B cell (primary cell): ENCODE measurements around the gene SPOCK3. TPM values are rescaled to one million over a fixed set of nuclear protein-coding genes. Genes with fewer than 3 reads are reported as not detected.

Experiments
- ATAC-seq: fragments of 200-7000 bp; cut with Tn5 transposase; one replicate; pipeline ENCODE4 v1.10.0; 2021; ENCODE audit warnings: low read depth, mild to moderate bottlenecking, moderate number of reproducible peaks, moderate library complexity
- CTCF ChIA-PET: fragments of 350-600 bp; sonication (Branson Sonifier 250); formaldehyde crosslinking; loops from one replicate; lab custom pipeline; 2021; ENCODE audit warnings: antibody characterized with exemption, inconsistent platforms; lab: Charles Lee
- POLR2A ChIA-PET: fragments of 350-600 bp; sonication (Branson Sonifier 250); formaldehyde crosslinking; loops from one replicate; lab custom pipeline; 2021; ENCODE audit warnings: antibody characterized with exemption; lab: Charles Lee
- DNase-seq: peaks from one replicate; pipeline ENCODE4 v3.0.0; 2013
- H2AFZ ChIP-seq: 2 replicates; pipeline ENCODE4 v1.6.1; 2012; ENCODE audit warnings: mild to moderate bottlenecking, low read depth, low read length; ENCODE audit not compliant: insufficient read depth, poor library complexity, severe bottlenecking
- H3K27ac ChIP-seq, 2 donors: 1 replicate in 1 of 2; 2 replicates in 1 of 2; pipeline ENCODE4 v1.5.1; 2012 to 2013; ENCODE audit warnings: low read length in 2 of 2, mild to moderate bottlenecking in 2 of 2, moderate library complexity in 1 of 2
- H3K27me3 ChIP-seq, 4 experiments: fragments of 200-600 bp in 1 of 4; sonication (generic) in 1 of 4; replicated peaks in 1 of 4; 1 replicate in 2 of 4; 2 replicates in 2 of 4; pipeline versions ENCODE4 v1.6.1 to v1.7.0; 2013 to 2016; ENCODE audit warnings: low read length in 3 of 4, mild to moderate bottlenecking in 2 of 4, mixed read lengths in 1 of 4, moderate library complexity in 1 of 4; ENCODE audit not compliant: insufficient read depth in 4 of 4, control insufficient read depth in 3 of 4; ENCODE audit errors: control extremely low read depth in 1 of 4
- H3K36me3 ChIP-seq, 2 experiments: replicated peaks in 1 of 2; 1 replicate in 1 of 2; 2 replicates in 1 of 2; pipeline versions ENCODE4 v1.6.1 to v1.7.1; 2013; ENCODE audit warnings: low read length in 1 of 2; ENCODE audit not compliant: insufficient read depth in 2 of 2, control insufficient read depth in 1 of 2; ENCODE audit errors: control extremely low read depth in 1 of 2, extremely low read depth in 1 of 2
- H3K4me1 ChIP-seq, 2 donors: fragments of 200-600 bp in 1 of 2; sonication (generic) in 1 of 2; 1 replicate in 1 of 2; 2 replicates in 1 of 2; pipeline versions ENCODE4 v1.5.1 to v1.6.1; 2013 to 2017; ENCODE audit warnings: low read length in 2 of 2; ENCODE audit not compliant: control insufficient read depth in 2 of 2, insufficient read depth in 2 of 2
- H3K4me2 ChIP-seq: replicated peaks from 2 replicates; pipeline ENCODE3; 2012; ENCODE audit warnings: mild to moderate bottlenecking, low read depth, low read length; ENCODE audit not compliant: poor library complexity, severe bottlenecking
- H3K4me3 ChIP-seq, 5 experiments: fragments of 200-600 bp in 1 of 5; sonication (generic) in 1 of 5; 1 replicate in 3 of 5; 2 replicates in 2 of 5; pipeline versions ENCODE4 v1.5.1 to v1.7.0; 2011 to 2016; ENCODE audit warnings: low read length in 4 of 5, mild to moderate bottlenecking in 4 of 5, low read depth in 2 of 5, control low read depth in 1 of 5, moderate library complexity in 1 of 5; ENCODE audit not compliant: insufficient read depth in 1 of 5; ENCODE audit errors: control extremely low read depth in 1 of 5, extremely low read depth in 1 of 5
- H3K79me2 ChIP-seq: fragments of 200-600 bp; sonication (generic); one replicate; pipeline ENCODE4 v1.6.0; 2016; ENCODE audit warnings: low read length; ENCODE audit not compliant: control insufficient read depth, insufficient read depth
- H3K9ac ChIP-seq: fragments of 200-600 bp; sonication (generic); 2 replicates; pipeline ENCODE4 v1.6.1; 2017; ENCODE audit warnings: mild to moderate bottlenecking, low read length, moderate library complexity
- H3K9me3 ChIP-seq, 3 donors: one replicate each; pipeline versions ENCODE4 v1.6.1 to v1.7.1; 2013; ENCODE audit warnings: low read length in 2 of 3; ENCODE audit not compliant: control insufficient read depth in 2 of 3, insufficient read depth in 1 of 3; ENCODE audit errors: control extremely low read depth in 1 of 3
- H4K20me1 ChIP-seq: 2 replicates; pipeline ENCODE4 v1.6.0; 2012; ENCODE audit warnings: mild to moderate bottlenecking, low read length; ENCODE audit not compliant: insufficient read depth, control insufficient read depth, poor library complexity, severe bottlenecking
- H3K27ac Mint-ChIP-seq: one replicate; pipeline ENCODE4 v1.8.0; 2021; ENCODE audit warnings: mixed read lengths
- H3K27me3 Mint-ChIP-seq: one replicate; pipeline ENCODE4 v1.8.0; 2021; ENCODE audit warnings: mixed read lengths
- H3K4me1 Mint-ChIP-seq: one replicate; pipeline ENCODE4 v1.8.0; 2021; ENCODE audit warnings: mixed read lengths
- H3K4me3 Mint-ChIP-seq: one replicate; pipeline ENCODE4 v1.8.0; 2021; ENCODE audit warnings: mixed read lengths
- H3K9me3 Mint-ChIP-seq: one replicate; pipeline ENCODE4 v1.8.0; 2022; ENCODE audit warnings: mixed read lengths; ENCODE audit not compliant: insufficient read depth
- EZH2 ChIP-seq: IDR thresholded peaks from 2 replicates; pipeline ENCODE4 v1.6.1; 2012; ENCODE audit warnings: borderline replicate concordance, low read depth, mild to moderate bottlenecking, moderate library complexity, low read length; ENCODE audit not compliant: insufficient read depth, poor library complexity, severe bottlenecking
- intact Hi-C: fragments of 100-400 bp; cut with micrococcal nuclease; formaldehyde crosslinking; loops from one replicate; pipeline ENCODE4 v1.10.0; 2022
- polyA plus RNA-seq: library from polyadenylated mRNA; depleted of rRNA; stranded (reverse); fragments of >200 nt; gene quantifications from 2 replicates; pipeline ENCODE4 v1.2.3, GENCODE V29; 2012
- total RNA-seq, 2 donors: library from RNA; stranded (reverse); fragments of 120-200 nt in 1 of 2; gene quantifications; 1 replicate in 1 of 2; 2 replicates in 1 of 2; pipeline versions ENCODE4 v1.2.3 to v1.2.4, GENCODE V29; 2013 to 2022
- TF ChIP-seq, protein P1 (sequence below): fragments of 200-600 bp; IDR thresholded peaks from one replicate; pipeline ENCODE4 v1.8.0; 2022; ENCODE audit warnings: antibody characterized with exemption, mild to moderate bottlenecking

The SPOCK3 gene
- total and polyA plus RNA-seq, 2 donors (not counting 1 experiment from before 2014, with no cell fraction given), result not detected

DNA sequence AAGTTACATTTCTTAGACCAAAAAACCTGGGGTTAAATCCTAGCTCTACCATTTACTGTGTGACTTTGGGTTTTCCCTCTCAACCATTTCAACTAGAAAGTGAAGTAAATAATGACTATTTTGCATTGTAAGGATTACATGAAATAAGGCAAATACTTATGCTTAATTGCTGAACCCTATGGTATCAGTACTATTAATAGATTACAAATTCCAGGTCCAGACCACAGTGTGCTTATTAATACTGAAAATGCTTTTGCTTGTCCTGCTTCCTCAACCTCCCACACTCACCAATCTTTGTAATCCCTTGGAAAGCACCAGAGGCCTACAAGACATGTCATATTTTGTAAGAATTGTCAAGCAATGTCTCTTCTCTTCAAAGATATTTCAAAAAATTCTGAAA, 456.5 kb downstream of the SPOCK3 start:
- Histone ChIP-seq H3K27me3 (no peaks in the 10 kb centered on the region), H3K4me3 (no peak overlapping the region), H3K9me3 (no peaks in the 10 kb centered on the region), H3K36me3 (no peaks in the 10 kb centered on the region), H3K9ac (no peak overlapping the region), H3K4me2 (no peak overlapping the region), H3K4me1 (no peaks in the 10 kb centered on the region), H4K20me1 (no peaks in the 10 kb centered on the region), H3K79me2 (no peaks in the 10 kb centered on the region), H2AFZ (no peak overlapping the region), H3K27ac (no peak overlapping the region)
- Mint-ChIP-seq H3K27ac (no peak overlapping the region), H3K27me3 (no peaks in the 10 kb centered on the region), H3K4me1 (no peaks in the 10 kb centered on the region), H3K9me3 (no peaks in the 10 kb centered on the region), H3K4me3 (no peak overlapping the region)
- DNase-seq, result no peak
- ChIA-PET POLR2A (no interaction called here), CTCF (no interaction called here)
- TF ChIP-seq, protein P1, sequence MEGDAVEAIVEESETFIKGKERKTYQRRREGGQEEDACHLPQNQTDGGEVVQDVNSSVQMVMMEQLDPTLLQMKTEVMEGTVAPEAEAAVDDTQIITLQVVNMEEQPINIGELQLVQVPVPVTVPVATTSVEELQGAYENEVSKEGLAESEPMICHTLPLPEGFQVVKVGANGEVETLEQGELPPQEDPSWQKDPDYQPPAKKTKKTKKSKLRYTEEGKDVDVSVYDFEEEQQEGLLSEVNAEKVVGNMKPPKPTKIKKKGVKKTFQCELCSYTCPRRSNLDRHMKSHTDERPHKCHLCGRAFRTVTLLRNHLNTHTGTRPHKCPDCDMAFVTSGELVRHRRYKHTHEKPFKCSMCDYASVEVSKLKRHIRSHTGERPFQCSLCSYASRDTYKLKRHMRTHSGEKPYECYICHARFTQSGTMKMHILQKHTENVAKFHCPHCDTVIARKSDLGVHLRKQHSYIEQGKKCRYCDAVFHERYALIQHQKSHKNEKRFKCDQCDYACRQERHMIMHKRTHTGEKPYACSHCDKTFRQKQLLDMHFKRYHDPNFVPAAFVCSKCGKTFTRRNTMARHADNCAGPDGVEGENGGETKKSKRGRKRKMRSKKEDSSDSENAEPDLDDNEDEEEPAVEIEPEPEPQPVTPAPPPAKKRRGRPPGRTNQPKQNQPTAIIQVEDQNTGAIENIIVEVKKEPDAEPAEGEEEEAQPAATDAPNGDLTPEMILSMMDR, result no peak
- no peak for TF ChIP-seq EZH2
- ATAC-seq, result no peak
- intact Hi-C loops, result no loop called here

DNA sequence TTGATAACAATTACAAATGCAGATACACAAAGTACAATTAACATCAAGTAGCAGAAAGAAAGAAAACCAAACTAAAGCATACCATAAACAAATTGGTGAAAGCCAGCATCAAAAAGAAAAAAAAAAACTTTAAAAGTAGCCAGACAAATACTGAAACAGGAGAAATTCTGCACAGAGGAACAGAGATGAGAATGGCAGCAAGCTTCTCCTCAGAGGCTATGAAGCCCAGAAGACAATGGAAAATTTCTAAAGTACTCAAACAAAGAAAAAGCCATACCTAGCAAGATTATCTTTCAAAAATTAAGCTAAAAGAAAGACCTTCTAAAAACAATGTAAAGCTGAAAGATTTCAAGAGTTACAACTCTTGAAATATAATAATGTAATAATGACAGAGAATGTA, 471.3 kb downstream of the SPOCK3 start:
- H3K36me3 ChIP-seq, result no peaks in the 10 kb centered on the region
- Mint-ChIP-seq H3K9me3 (peaks cover 5% of the 10 kb centered on the region), H3K27ac (no peak overlapping the region), H3K4me3 (no peak overlapping the region), H3K27me3 (no peaks in the 10 kb centered on the region), H3K4me1 (no peaks in the 10 kb centered on the region)
- no peak overlapping the region for H3K4me3 ChIP-seq
- ChIA-PET POLR2A (no interaction called here), CTCF (no interaction called here)
- peaks cover 0 to 2% (median 0%) of the 10 kb centered on the region in 3 donors for H3K9me3 ChIP-seq
- no peaks in the 10 kb centered on the region for H3K27me3 ChIP-seq
- H3K4me1 ChIP-seq, result no peaks in the 10 kb centered on the region
- H4K20me1 ChIP-seq, result no peaks in the 10 kb centered on the region
- no peaks in the 10 kb centered on the region for H3K79me2 ChIP-seq
- no peak overlapping the region for H3K4me2 ChIP-seq
- no peak overlapping the region for H3K9ac ChIP-seq
- no peak overlapping the region for H2AFZ ChIP-seq
- H3K27ac ChIP-seq, result no peak overlapping the region
- ATAC-seq (no peak), DNase-seq (no peak)
- intact Hi-C loops, result no loop called here
- TF ChIP-seq, protein P1, result no peak
- no peak for TF ChIP-seq EZH2
